Esophagus muscularis mucosa (tissue), 4 donors: Measurements from ENCODE around the gene PTPRE. TPM values are rescaled to one million over a fixed set of nuclear protein-coding genes. Genes with fewer than 3 reads are reported as not detected.
"Not testable (repeated sequence)": the region's sequence is repeated elsewhere in the genome, so short reads cannot be mapped to it uniquely, and the experiment has no call there.

Experiments
- DNase-seq: peaks from one replicate; pipeline ENCODE4 v3.0.0-alpha.2; 2017; ENCODE audit errors: extremely low spot score
- H3K27ac ChIP-seq, 4 donors: fragments of 200-600 bp; sonication (generic); replicated peaks in 1 of 4; 1 replicate in 3 of 4; 2 replicates in 1 of 4; pipeline ENCODE4 v1.5.1; 2016 to 2019; ENCODE audit warnings: mild to moderate bottlenecking in 1 of 4
- H3K27me3 ChIP-seq, 4 donors: fragments of 200-600 bp; sonication (generic); one replicate each; pipeline versions ENCODE4 v1.5.1 to v1.6.0; 2016 to 2019
- H3K36me3 ChIP-seq, 4 donors: fragments of 200-600 bp; sonication (generic); one replicate each; pipeline ENCODE4 v1.5.1; 2016 to 2019
- H3K4me1 ChIP-seq, 4 donors: fragments of 200-600 bp; sonication (generic); one replicate each; pipeline ENCODE4 v1.5.1; 2016 to 2019
- H3K4me3 ChIP-seq, 4 donors: fragments of 200-600 bp; sonication (generic); 1 replicate in 2 of 4; 2 replicates in 2 of 4; pipeline ENCODE4 v1.5.1; 2016 to 2019; ENCODE audit warnings: mild to moderate bottlenecking in 4 of 4, moderate library complexity in 1 of 4
- H3K9me3 ChIP-seq, 4 donors: fragments of 200-600 bp; sonication (generic); 1 replicate in 3 of 4; 2 replicates in 1 of 4; pipeline ENCODE4 v1.5.1; 2016 to 2019
- EP300 ChIP-seq: sonication (generic); formaldehyde crosslinking; IDR thresholded peaks from one replicate; pipeline ENCODE4 v1.6.1; 2017; ENCODE audit warnings: antibody characterized with exemption
- POLR2A ChIP-seq: fragments of 450-650 bp; IDR thresholded peaks from one replicate; pipeline ENCODE4 v1.6.1; 2017; ENCODE audit warnings: antibody characterized with exemption, moderate library complexity, mild to moderate bottlenecking, low read depth
- POLR2AphosphoS5 ChIP-seq, 2 donors: sonication (generic); formaldehyde crosslinking; IDR thresholded peaks; one replicate each; pipeline ENCODE4 v1.6.1; 2017; ENCODE audit warnings: antibody characterized with exemption in 2 of 2
- WGBS: methylation state at CpG from one replicate; pipeline ENCODE4 v1.1.5; 2018; 5-methylcytosine and 5-hydroxymethylcytosine counted together
- intact Hi-C: fragments of 100-400 bp; cut with DNase I; formaldehyde crosslinking; loops from one replicate; pipeline ENCODE4 v1.15.1; 2023
- total RNA-seq, 4 donors: library from RNA; depleted of rRNA; stranded (reverse); fragments of >200 nt; gene quantifications; one replicate each; pipeline versions ENCODE4 v1.1.0 to v1.2.1, GENCODE V29; 2016
- TF ChIP-seq, protein P1 (sequence below), 3 experiments: fragments of 200-600 bp in 2 of 3; fragments of 450-650 bp in 1 of 3; sonication (generic) in 2 of 3; IDR thresholded peaks; one replicate each; pipeline ENCODE4 v1.5.1; 2017 to 2019; ENCODE audit warnings: antibody characterized with exemption in 3 of 3, mild to moderate bottlenecking in 2 of 3, moderate library complexity in 1 of 3

PTPRE gene
- total RNA-seq, 4 donors from 2014 or later: 8.7 to 22.4 (median 13.3) TPM

DNA sequence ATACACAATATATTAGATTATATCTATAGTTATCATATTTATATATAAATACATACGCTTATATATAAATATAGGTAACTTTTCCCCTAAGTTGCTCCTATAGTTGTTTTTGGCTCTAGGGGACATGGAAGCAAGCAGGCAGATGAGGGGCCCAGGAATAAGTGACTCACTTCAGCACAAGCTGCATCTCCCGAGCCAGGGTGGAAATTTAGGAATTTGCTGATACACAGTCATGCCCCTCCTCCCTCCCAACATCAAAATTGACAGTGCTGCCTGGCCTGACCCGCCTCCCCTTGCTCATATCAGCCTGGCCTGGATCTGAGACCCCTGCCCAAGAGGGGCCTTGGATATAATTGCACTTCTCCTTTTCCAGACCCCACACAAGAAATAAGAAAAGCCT lies 185.6 kb downstream of the PTPRE start:
- intact Hi-C loops: no loop called here
- Histone ChIP-seq H3K27me3 (peaks cover 0 to 11% (median 0%) of the 10 kb centered on the region in 4 donors), H3K4me1 (no peaks in the 10 kb centered on the region), H3K4me3 (no peak overlapping the region), H3K9me3 (no peaks in the 10 kb centered on the region), H3K36me3 (no peaks in the 10 kb centered on the region), H3K27ac (no peak overlapping the region)
- TF ChIP-seq EP300 (no peak), POLR2AphosphoS5 (IDR thresholded peaks at IDR 0.05) (no peak), POLR2A (no peak)
- TF ChIP-seq, protein P1, sequence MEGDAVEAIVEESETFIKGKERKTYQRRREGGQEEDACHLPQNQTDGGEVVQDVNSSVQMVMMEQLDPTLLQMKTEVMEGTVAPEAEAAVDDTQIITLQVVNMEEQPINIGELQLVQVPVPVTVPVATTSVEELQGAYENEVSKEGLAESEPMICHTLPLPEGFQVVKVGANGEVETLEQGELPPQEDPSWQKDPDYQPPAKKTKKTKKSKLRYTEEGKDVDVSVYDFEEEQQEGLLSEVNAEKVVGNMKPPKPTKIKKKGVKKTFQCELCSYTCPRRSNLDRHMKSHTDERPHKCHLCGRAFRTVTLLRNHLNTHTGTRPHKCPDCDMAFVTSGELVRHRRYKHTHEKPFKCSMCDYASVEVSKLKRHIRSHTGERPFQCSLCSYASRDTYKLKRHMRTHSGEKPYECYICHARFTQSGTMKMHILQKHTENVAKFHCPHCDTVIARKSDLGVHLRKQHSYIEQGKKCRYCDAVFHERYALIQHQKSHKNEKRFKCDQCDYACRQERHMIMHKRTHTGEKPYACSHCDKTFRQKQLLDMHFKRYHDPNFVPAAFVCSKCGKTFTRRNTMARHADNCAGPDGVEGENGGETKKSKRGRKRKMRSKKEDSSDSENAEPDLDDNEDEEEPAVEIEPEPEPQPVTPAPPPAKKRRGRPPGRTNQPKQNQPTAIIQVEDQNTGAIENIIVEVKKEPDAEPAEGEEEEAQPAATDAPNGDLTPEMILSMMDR (IDR thresholded peaks at IDR 0.05): no peak
- no peak for DNase-seq
- WGBS: 78% methylated on average over 3 of the region's 3 CpGs

DNA sequence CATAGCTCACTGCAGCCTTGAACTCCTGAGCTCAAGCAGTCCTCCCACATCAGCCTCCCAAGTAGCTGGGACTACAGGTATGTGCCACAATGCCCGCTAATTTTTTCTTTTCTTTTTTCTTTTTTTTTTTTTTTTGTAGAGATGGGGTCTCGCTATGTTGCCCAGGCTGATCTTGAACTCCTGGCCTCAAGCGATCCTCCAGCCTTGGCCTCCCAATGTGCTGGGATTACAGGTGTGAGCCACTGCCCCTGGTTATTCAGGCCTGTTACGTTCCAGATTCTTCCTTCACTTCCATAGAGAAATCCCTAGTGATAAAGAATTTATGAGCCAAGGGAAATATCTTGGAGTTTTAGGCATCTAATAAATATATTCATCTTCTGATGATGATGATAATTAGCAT lies 187.7 kb downstream of the PTPRE start:
- H3K4me1 ChIP-seq, H3K27me3 ChIP-seq, H3K9me3 ChIP-seq, H3K36me3 ChIP-seq, DNase-seq, H3K27ac ChIP-seq, H3K4me3 ChIP-seq, intact Hi-C loops: not testable (repeated sequence)
- 100% methylated on average over 4 of the region's 4 CpGs for WGBS

DNA sequence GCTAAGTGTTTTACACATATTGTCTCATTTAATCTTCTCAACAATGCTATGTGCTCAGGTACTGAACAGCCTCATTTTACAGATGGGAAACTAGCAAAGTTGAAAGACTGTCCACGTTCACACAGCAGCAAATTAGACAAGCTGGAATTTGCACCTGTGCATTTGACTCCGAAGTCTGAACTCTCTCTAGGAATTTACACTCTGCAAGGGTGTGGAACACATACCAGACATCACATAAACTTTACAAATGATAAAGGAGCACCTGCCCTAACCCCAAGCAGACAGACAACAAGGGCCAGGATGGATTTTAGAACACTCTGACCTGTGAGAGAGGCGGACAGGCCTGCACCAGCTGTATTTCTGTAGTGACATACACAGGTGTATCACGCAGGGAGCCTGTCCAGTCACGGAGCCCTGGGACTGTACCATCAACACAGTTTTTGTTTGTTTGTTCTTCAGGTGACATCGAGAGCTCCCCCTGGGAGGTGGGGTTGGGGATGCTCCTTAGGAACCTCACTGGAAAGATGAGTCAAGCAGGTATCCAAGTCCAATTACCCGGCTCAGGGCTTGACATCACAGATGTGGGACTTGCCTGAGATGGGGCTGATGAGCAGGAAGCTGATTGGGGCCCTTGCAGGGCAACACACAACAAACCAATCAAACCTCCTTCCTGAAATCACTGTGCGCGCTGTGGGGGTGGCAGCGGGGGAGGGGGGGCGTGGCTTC lies 188.3 kb downstream of the PTPRE start:
- Histone ChIP-seq H3K36me3 (no peaks in the 10 kb centered on the region), H3K9me3 (no peaks in the 10 kb centered on the region), H3K4me1 (no peaks in the 10 kb centered on the region), H3K27me3 (peaks cover 0 to 7% (median 0%) of the 10 kb centered on the region in 4 donors), H3K4me3 (no peak overlapping the region), H3K27ac (no peak overlapping the region)
- no peak for DNase-seq
- no peak for TF ChIP-seq POLR2AphosphoS5 (IDR thresholded peaks at IDR 0.05)
- TF ChIP-seq, protein P1 (IDR thresholded peaks at IDR 0.05): no peak
- no peak for TF ChIP-seq EP300
- TF ChIP-seq POLR2A: no peak
- intact Hi-C loops: no loop called here
- WGBS: 86% methylated on average over 10 of the region's 11 CpGs

GRCh38 chr10:128095753-128096469 lies 189.0 kb downstream of the PTPRE start:
- no peaks in the 10 kb centered on the region for H3K27me3 ChIP-seq
- no peak for TF ChIP-seq POLR2AphosphoS5 (IDR thresholded peaks at IDR 0.05)
- TF ChIP-seq POLR2A: no peak
- TF ChIP-seq EP300: no peak
- TF ChIP-seq, protein P1 (IDR thresholded peaks at IDR 0.05): no peak

GRCh38 chr10:128096486-128097199 lies 189.7 kb downstream of the PTPRE start:
- H3K9me3 ChIP-seq: no peaks in the 10 kb centered on the region
- no peaks in the 10 kb centered on the region for H3K27me3 ChIP-seq
- no peak overlapping the region for H3K27ac ChIP-seq
- no peak for DNase-seq
- 83% methylated on average over 5 of the region's 5 CpGs for WGBS
- no peak overlapping the region for H3K4me3 ChIP-seq
- TF ChIP-seq, protein P1 (IDR thresholded peaks at IDR 0.05): no peak
- TF ChIP-seq EP300: no peak
- no peak for TF ChIP-seq POLR2AphosphoS5 (IDR thresholded peaks at IDR 0.05)
- TF ChIP-seq POLR2A: no peak
- intact Hi-C loops: no loop called here
- H3K36me3 ChIP-seq: no peaks in the 10 kb centered on the region
- H3K4me1 ChIP-seq: no peaks in the 10 kb centered on the region

More at GRCh38 chr10:128095753-128096469, 189.0 kb downstream of the PTPRE start:
- no peak for DNase-seq
- 83% methylated on average over 11 of the region's 11 CpGs for WGBS
- Histone ChIP-seq H3K4me1 (no peaks in the 10 kb centered on the region), H3K27ac (no peak overlapping the region), H3K4me3 (no peak overlapping the region), H3K36me3 (no peaks in the 10 kb centered on the region), H3K9me3 (no peaks in the 10 kb centered on the region)
- intact Hi-C loops: no loop called here
